RWPE1 (cell line): Measurements from ENCODE around the gene TBC1D21.

Experiments used
- CTCF ChIA-PET: fragments of 350-600 bp; sonication (Branson Sonifier 250); formaldehyde crosslinking; extraction: SDS; loops from one replicate; lab custom pipeline; 2021; lab: Yijun Ruan, JAX
- POLR2A ChIA-PET: fragments of 400-600 bp; formaldehyde crosslinking; extraction: SDS; loops from one replicate; lab custom pipeline; 2020; ENCODE audit warnings: antibody characterized with exemption; ENCODE audit not compliant: low non-redundant PET; lab: Yijun Ruan, JAX
- DNase-seq: peaks from one replicate; pipeline ENCODE4 v3.0.0; 2012; ENCODE audit warnings: low spot score
- H3K27ac ChIP-seq: fragments of 450-650 bp; 2 replicates; pipeline ENCODE4 v1.5.1; 2017
- TF ChIP-seq, protein P1 (sequence below): fragments of 450-650 bp; conservative IDR thresholded peaks from 2 replicates; pipeline ENCODE4 v1.5.1; 2017; ENCODE audit warnings: low read depth, mild to moderate bottlenecking

TBC1D21 gene

DNA sequence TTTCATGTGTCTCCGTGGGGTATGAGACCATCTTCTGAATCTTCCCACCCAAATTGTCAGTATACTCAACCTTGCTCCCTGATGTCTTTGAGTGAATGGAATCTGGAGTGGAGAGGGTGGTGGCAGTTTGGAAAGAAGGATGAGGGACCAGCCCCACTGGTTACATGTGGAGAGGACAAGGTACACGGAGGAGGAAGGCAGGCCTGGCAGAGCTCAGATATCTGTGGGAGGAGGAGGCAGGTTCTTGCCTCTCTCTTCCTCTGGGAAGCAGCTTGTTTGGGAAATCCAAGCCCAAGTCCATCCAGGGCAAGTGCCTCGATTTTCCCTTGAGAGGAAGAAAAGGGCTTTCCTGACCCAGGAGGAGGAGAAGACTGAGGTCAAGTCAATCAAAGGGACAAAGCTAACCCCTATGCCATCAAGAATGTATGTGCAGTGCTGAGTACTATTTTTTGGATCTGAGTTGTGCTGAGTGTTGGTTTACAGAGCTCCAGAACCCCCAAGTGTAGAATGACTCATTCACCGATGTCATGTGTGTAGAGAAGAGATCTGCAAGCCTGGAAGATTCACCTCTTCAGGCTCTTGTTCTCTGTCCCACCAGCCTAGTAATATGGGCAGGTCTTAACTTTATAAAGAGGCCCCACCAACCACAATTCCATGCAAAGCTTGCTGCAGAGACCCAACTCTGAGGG lies 33.1 kb downstream of the TBC1D21 start:
- POLR2A ChIA-PET = no interaction called here
- DNase-seq = no peak
- CTCF ChIA-PET = interaction anchor here (0.6 to 1.6 kb wide), 6 partner anchors 9 to 685 kb away, joined by 3 to 10 read pairs (median 4); partner anchors contain the start of gene TBC1D21
- TF ChIP-seq, protein P1, sequence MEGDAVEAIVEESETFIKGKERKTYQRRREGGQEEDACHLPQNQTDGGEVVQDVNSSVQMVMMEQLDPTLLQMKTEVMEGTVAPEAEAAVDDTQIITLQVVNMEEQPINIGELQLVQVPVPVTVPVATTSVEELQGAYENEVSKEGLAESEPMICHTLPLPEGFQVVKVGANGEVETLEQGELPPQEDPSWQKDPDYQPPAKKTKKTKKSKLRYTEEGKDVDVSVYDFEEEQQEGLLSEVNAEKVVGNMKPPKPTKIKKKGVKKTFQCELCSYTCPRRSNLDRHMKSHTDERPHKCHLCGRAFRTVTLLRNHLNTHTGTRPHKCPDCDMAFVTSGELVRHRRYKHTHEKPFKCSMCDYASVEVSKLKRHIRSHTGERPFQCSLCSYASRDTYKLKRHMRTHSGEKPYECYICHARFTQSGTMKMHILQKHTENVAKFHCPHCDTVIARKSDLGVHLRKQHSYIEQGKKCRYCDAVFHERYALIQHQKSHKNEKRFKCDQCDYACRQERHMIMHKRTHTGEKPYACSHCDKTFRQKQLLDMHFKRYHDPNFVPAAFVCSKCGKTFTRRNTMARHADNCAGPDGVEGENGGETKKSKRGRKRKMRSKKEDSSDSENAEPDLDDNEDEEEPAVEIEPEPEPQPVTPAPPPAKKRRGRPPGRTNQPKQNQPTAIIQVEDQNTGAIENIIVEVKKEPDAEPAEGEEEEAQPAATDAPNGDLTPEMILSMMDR = no peak
- no peak overlapping the region for H3K27ac ChIP-seq

DNA sequence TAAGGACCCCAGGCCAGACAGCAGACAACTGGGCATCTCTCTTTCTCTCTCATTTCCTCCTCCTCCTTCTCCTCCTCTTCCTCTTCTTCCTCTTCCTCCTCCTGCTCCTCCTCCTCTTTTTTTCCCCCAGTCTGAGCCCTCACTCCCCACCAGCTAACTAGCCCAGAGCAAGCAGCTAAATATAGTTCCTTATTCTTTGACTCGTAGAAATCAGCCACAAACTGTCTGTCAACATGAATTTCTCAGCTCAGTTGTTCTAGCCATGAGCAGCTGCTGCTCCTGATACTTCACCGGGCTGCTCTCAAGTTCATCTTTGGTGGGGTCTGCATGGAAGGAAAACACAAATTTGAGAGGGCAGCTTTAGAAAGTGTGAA lies 33.7 kb downstream of the TBC1D21 start:
- no peak overlapping the region for H3K27ac ChIP-seq
- POLR2A ChIA-PET = no interaction called here
- CTCF ChIA-PET = interaction anchor here (0.6 to 1.6 kb wide), 4 partner anchors 9 to 60 kb away, joined by 3 to 10 read pairs (median 6); partner anchors contain the start of gene TBC1D21
- TF ChIP-seq, protein P1 = no peak
- DNase-seq = no peak

DNA sequence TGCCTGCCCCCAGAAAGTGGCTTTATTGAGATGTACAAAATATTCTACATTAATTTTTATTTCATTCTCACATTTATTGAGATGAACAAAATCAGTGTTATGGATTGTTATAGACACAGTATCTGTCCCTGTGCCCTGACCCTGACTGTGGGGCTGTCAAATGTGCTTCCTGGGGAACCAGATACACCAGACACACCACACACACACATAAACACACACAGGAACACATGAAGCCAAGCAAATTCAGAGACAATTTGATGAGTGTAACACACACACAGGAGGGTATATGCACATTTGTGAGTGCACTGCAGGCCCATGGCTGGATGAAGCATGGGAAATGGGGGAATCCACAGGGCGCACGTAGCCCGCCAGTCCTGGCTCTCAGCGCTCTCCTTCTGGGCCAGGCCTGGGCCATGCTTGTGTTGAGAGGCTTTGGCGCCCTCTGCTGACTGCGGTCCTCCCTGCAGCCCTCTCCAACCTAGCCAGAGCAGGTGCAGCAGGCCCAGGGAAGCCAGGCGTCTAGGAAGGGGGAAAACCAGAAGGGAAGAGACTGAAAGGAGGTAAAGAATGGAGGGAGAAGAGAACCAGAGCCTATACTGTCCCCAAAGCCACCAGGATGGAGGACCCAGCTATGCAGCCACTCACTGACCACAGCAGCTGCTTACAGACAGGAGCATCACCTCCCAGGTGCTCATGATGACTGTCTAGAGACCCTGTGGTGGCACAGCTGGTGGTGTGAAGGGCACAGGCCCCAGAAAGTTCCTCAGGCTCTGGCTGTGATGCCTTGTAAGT lies 34.9 kb downstream of the TBC1D21 start:
- ChIA-PET POLR2A (no interaction called here), CTCF (interaction anchor here (0.6 to 1.5 kb wide), 13 partner anchors 8 to 423 kb away, joined by 3 to 10 read pairs (median 3); partner anchors contain the start of genes LOXL1 and TBC1D21)
- TF ChIP-seq, protein P1 = peak; percentile 98
- no peak overlapping the region for H3K27ac ChIP-seq
- DNase-seq = peak; percentile 72

DNA sequence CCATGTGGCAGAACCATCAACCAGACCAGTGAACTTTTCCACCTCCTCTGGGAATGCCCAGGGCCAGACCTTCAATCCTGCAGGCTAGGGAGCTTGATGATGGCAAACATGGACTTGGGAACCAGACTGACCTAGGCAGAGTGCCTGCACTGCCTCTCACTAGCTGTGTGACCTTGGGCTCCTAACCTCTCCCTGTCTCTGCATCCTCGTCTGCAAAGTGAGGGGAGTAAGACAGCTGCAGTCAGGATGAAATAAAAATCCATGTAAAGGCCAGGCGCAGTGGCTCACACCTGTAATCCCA lies 35.4 kb downstream of the TBC1D21 start:
- no peak for DNase-seq
- POLR2A ChIA-PET = no interaction called here
- CTCF ChIA-PET = interaction anchor here (0.6 to 1.5 kb wide), 10 partner anchors 8 to 423 kb away, joined by 3 to 10 read pairs (median 3); partner anchors contain the start of genes LOXL1 and TBC1D21
- TF ChIP-seq, protein P1 = no peak
- H3K27ac ChIP-seq = no peak overlapping the region

DNA sequence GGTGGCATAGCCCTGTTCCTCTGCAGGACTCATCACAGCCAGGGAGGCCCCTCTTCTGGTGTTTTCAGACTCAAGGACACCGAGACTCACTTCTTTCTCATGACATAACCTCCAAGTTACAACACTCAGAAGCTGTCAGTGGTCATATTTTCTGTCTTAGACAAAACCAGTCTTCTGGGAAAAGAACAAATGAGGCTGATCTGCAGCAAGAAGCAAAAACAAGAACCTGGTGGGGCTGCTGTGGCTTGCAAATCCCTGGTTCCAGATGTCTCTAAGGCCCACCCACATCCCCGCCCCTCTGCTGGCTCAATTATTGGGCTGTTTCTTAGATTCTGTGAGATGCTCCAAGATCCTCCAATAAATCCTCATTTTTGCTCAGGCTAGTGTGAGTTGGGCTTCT lies 36.3 kb downstream of the TBC1D21 start:
- no peak for DNase-seq
- ChIA-PET POLR2A (no interaction called here), CTCF (interaction anchor here (0.6 to 1.5 kb wide), 6 partner anchors 18 to 590 kb away, joined by 3 to 10 read pairs (median 3); partner anchors contain the start of gene TBC1D21)
- TF ChIP-seq, protein P1 = no peak
- H3K27ac ChIP-seq = no peak overlapping the region

DNA sequence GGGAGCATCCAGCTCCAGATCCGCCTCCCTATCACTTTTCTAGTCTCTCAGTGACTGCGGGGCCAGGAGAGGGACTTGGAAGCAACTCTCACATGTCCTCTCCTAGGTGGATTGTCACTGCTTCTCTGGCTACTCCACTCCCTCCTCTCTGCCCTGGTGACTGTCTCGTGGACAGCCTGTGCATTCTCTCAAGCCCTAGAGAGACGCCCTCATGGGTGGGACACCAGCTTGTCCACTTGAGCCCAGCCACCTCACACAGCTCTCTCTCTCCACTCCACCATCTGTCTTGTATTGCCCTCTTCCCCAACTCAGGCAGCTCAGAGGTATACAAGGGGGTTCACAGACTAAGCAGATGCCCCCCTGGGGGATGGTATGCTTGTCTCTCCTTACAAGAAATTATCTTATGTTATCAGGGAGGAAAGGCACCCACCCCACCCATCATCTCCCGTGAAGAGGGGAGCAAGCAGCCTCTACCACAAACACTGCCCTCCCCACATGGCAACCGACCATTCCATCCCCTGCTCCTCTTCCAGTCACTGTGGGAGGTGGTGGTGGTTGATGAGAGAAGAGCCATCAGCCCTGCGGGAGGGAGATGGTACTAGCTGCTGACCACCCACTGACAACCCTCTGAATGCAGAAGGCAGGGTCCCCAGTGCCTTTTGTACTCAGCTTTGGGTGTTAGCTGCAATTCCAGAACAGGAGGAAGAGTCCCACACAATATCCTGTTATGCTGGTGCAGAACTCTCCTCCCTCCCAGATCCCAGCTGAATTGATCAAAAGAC lies 37.3 kb downstream of the TBC1D21 start:
- TF ChIP-seq, protein P1 = no peak
- CTCF ChIA-PET = interaction anchor here (1.0 to 1.1 kb wide), 2 partner anchors 17 to 37 kb away, joined by 3 to 4 read pairs; no protein-coding TSS in a partner anchor
- no peak overlapping the region for H3K27ac ChIP-seq
- POLR2A ChIA-PET = no interaction called here
- no peak for DNase-seq
